CD14-positive monocyte (primary cell): ENCODE data around the gene NUP85. TPM values are rescaled to one million over a fixed set of nuclear protein-coding genes. Genes with fewer than 3 reads are reported as not detected.

Experiments
- DNase-seq, 3 donors: peaks; one replicate each; pipeline ENCODE4 v3.0.0-alpha.2; 2011 to 2022
- H2AFZ ChIP-seq: 2 replicates; pipeline ENCODE4 v1.6.0; 2012; ENCODE audit warnings: mild to moderate bottlenecking, low read depth, low read length, inconsistent platforms; ENCODE audit not compliant: insufficient read depth, poor library complexity, severe bottlenecking
- H3K27ac ChIP-seq, 2 donors: 1 replicate in 1 of 2; 2 replicates in 1 of 2; pipeline ENCODE4 v1.5.1; 2012 to 2013; ENCODE audit warnings: low read length in 2 of 2, control low read depth in 1 of 2, inconsistent platforms in 1 of 2, low read depth in 1 of 2, mild to moderate bottlenecking in 1 of 2
- H3K27me3 ChIP-seq, 2 donors: one replicate each; pipeline versions ENCODE4 v1.6.0 to v1.6.1; 2011 to 2013; ENCODE audit warnings: low read length in 2 of 2; ENCODE audit not compliant: control insufficient read depth in 2 of 2, insufficient read depth in 2 of 2
- H3K36me3 ChIP-seq, 2 donors: replicated peaks in 1 of 2; 1 replicate in 1 of 2; 2 replicates in 1 of 2; pipeline versions ENCODE4 v1.5.1 to v1.6.1; 2012 to 2013; ENCODE audit warnings: low read length in 2 of 2, control low read depth in 1 of 2, inconsistent platforms in 1 of 2, mild to moderate bottlenecking in 1 of 2; ENCODE audit not compliant: insufficient read depth in 2 of 2, control insufficient read depth in 1 of 2
- H3K4me1 ChIP-seq, 2 donors: 1 replicate in 1 of 2; 2 replicates in 1 of 2; pipeline versions ENCODE4 v1.5.1 to v1.6.1; 2012 to 2013; ENCODE audit warnings: low read length in 2 of 2, control low read depth in 1 of 2, inconsistent platforms in 1 of 2, mild to moderate bottlenecking in 1 of 2, moderate library complexity in 1 of 2; ENCODE audit not compliant: insufficient read depth in 2 of 2, control insufficient read depth in 1 of 2
- H3K4me2 ChIP-seq: replicated peaks from 2 replicates; pipeline ENCODE3; 2012; ENCODE audit warnings: low read length, moderate library complexity, mild to moderate bottlenecking; ENCODE audit not compliant: poor library complexity, severe bottlenecking; ENCODE audit errors: extremely low read depth
- H3K4me3 ChIP-seq, 3 experiments: fragments of 200-600 bp in 1 of 3; sonication (generic) in 1 of 3; replicated peaks in 1 of 3; 1 replicate in 2 of 3; 2 replicates in 1 of 3; pipeline ENCODE4 v1.5.1; 2011 to 2013; ENCODE audit warnings: low read length in 3 of 3, mild to moderate bottlenecking in 3 of 3, control low read depth in 2 of 3, low read depth in 2 of 3, inconsistent platforms in 1 of 3, moderate library complexity in 1 of 3
- H3K79me2 ChIP-seq: 2 replicates; pipeline ENCODE4 v1.6.0; 2012; ENCODE audit warnings: mild to moderate bottlenecking, control low read depth, inconsistent platforms, low read length, moderate library complexity; ENCODE audit not compliant: insufficient read depth
- H3K9ac ChIP-seq: 2 replicates; pipeline ENCODE4 v1.6.0; 2017; ENCODE audit warnings: low read length, mild to moderate bottlenecking; ENCODE audit not compliant: insufficient read depth, poor library complexity, severe bottlenecking
- H3K9me3 ChIP-seq, 2 donors: replicated peaks in 1 of 2; 1 replicate in 1 of 2; 2 replicates in 1 of 2; pipeline versions ENCODE4 v1.5.1 to v1.6.1; 2012 to 2013; ENCODE audit warnings: low read length in 2 of 2, control low read depth in 1 of 2; ENCODE audit not compliant: control insufficient read depth in 1 of 2, insufficient read depth in 1 of 2
- H4K20me1 ChIP-seq: 2 replicates; pipeline ENCODE4 v1.6.0; 2012; ENCODE audit warnings: mild to moderate bottlenecking, low read length, control low read depth, moderate library complexity; ENCODE audit not compliant: insufficient read depth
- H3K27ac Mint-ChIP-seq, 7 donors: one replicate each; pipeline ENCODE4 v1.8.0; 2020; ENCODE audit warnings: mild to moderate bottlenecking in 7 of 7, mixed read lengths in 7 of 7, moderate library complexity in 6 of 7, inconsistent platforms in 2 of 7
- H3K27me3 Mint-ChIP-seq, 3 donors: one replicate each; pipeline ENCODE4 v1.8.0; 2021 to 2022; ENCODE audit warnings: low read depth in 3 of 3, mild to moderate bottlenecking in 3 of 3, mixed read lengths in 3 of 3, moderate library complexity in 3 of 3, inconsistent platforms in 1 of 3
- H3K36me3 Mint-ChIP-seq, 2 donors: one replicate each; pipeline ENCODE4 v1.8.0; 2020; ENCODE audit warnings: mixed read lengths in 2 of 2, inconsistent platforms in 1 of 2, mild to moderate bottlenecking in 1 of 2
- H3K4me1 Mint-ChIP-seq: one replicate; pipeline ENCODE4 v1.8.0; 2020; ENCODE audit warnings: mild to moderate bottlenecking, mixed read lengths
- H3K4me3 Mint-ChIP-seq, 2 donors: one replicate each; pipeline ENCODE4 v1.8.0; 2020; ENCODE audit warnings: mild to moderate bottlenecking in 2 of 2, mixed read lengths in 2 of 2, moderate library complexity in 1 of 2
- H3K9me3 Mint-ChIP-seq, 7 donors: one replicate each; pipeline ENCODE4 v1.8.0; 2020 to 2022; ENCODE audit warnings: mixed read lengths in 7 of 7, mild to moderate bottlenecking in 6 of 7, moderate library complexity in 6 of 7, inconsistent platforms in 2 of 7
- WGBS: methylation state at CpG from one replicate; pipeline ENCODE4 v1.1.5; 2013; ENCODE audit warnings: missing lambda C conversion rate; ENCODE audit not compliant: insufficient coverage; 5-methylcytosine and 5-hydroxymethylcytosine counted together
- intact Hi-C, 2 donors: fragments of 100-400 bp; cut with micrococcal nuclease; formaldehyde crosslinking; loops; one replicate each; pipeline versions ENCODE4 v1.15.0 to v1.15.1; 2023
- polyA plus RNA-seq, 3 donors: library from polyadenylated mRNA; depleted of rRNA in 1 of 3; unstranded in 2 of 3; stranded (reverse) in 1 of 3; fragments of 300-500 nt in 2 of 3; fragments of >200 nt in 1 of 3; fragmentation: Illumina TruSeq in 2 of 3; gene quantifications; 1 replicate in 2 of 3; 2 replicates in 1 of 3; pipeline ENCODE4 v1.2.3, GENCODE V29; 2012 to 2021
- TF ChIP-seq, protein P1 (sequence below): fragments of 200-600 bp; IDR thresholded peaks from one replicate; pipeline ENCODE4 v1.8.0; 2022; ENCODE audit warnings: antibody characterized with exemption, mild to moderate bottlenecking

The NUP85 gene
- polyA plus RNA-seq, 3 donors, result 36.3 to 94.2 (median 38.7) TPM

DNA sequence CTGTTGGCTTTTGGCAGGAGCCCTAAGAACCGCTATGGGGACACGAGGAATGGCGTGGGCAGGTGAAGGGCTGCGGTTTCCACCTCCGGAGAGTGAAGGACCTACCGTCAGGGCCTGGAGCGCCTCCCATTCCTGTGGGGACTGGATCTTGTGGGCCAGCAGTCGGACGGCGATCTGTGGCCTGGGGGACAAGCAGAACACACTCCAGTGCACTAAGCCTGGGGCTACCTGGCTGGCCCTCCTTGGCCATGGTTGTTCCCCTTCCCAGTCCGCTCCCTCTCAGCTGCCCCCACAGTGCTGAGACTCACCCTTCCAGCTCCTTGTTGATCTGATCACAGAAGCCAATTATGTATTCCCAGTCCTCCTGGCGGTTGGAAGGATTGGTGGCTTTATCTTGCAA, 40.9 kb downstream of the NUP85 start:
- no peak overlapping the region for H3K4me3 Mint-ChIP-seq
- Histone ChIP-seq H3K79me2 (peaks cover 69% of the 10 kb centered on the region), H3K9me3 (no peaks in the 10 kb centered on the region), H3K27me3 (no peaks in the 10 kb centered on the region), H3K4me3 (no peak overlapping the region), H3K4me2 (no peak overlapping the region), H3K27ac (no peak overlapping the region), H4K20me1 (peaks cover 93% of the 10 kb centered on the region), H3K36me3 (peaks cover 48 to 65% of the 10 kb centered on the region in 2 donors), H2AFZ (no peak overlapping the region), H3K9ac (no peak overlapping the region), H3K4me1 (peaks cover 55 to 66% of the 10 kb centered on the region in 2 donors)
- H3K4me1 Mint-ChIP-seq, result peaks cover 64% of the 10 kb centered on the region
- H3K27me3 Mint-ChIP-seq, result no peaks in the 10 kb centered on the region
- peak overlapping the region in 1 of 7 donors; percentile 15 for H3K27ac Mint-ChIP-seq
- DNase-seq, result no peak
- 100% methylated on average over 10 of the region's 12 CpGs for WGBS
- H3K36me3 Mint-ChIP-seq, result peaks cover 59 to 70% of the 10 kb centered on the region in 2 donors
- TF ChIP-seq, protein P1, sequence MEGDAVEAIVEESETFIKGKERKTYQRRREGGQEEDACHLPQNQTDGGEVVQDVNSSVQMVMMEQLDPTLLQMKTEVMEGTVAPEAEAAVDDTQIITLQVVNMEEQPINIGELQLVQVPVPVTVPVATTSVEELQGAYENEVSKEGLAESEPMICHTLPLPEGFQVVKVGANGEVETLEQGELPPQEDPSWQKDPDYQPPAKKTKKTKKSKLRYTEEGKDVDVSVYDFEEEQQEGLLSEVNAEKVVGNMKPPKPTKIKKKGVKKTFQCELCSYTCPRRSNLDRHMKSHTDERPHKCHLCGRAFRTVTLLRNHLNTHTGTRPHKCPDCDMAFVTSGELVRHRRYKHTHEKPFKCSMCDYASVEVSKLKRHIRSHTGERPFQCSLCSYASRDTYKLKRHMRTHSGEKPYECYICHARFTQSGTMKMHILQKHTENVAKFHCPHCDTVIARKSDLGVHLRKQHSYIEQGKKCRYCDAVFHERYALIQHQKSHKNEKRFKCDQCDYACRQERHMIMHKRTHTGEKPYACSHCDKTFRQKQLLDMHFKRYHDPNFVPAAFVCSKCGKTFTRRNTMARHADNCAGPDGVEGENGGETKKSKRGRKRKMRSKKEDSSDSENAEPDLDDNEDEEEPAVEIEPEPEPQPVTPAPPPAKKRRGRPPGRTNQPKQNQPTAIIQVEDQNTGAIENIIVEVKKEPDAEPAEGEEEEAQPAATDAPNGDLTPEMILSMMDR, result no peak
- H3K9me3 Mint-ChIP-seq, result peaks cover 0 to 1% (median 0%) of the 10 kb centered on the region in 7 donors
- intact Hi-C loops, result no loop called here

DNA sequence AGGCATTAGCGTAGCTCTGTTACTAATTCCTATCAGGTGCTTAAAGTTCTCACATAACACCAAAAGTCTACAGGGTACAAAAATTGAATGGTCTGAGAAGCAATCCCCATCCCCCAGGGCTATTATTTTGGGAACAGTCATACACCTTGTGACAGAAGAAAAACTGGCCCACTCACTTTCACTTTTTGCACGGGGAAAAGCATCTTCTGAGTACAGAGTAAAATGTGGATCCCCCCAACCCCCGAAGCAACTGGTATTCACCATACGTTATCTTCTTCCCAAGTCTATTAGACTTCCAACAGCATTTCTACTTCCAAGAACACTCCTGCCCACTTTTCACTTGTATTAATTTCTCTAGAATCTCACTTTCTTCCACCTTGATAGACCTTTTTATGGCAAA, 44.1 kb downstream of the NUP85 start:
- Histone ChIP-seq H3K9ac (no peak overlapping the region), H3K27ac (peak overlapping the region; percentile 45 to 49), H3K9me3 (no peaks in the 10 kb centered on the region), H3K4me3 (no peak overlapping the region), H3K36me3 (peaks cover 21 to 34% of the 10 kb centered on the region in 2 donors), H3K4me1 (peaks cover 39 to 51% of the 10 kb centered on the region in 2 donors), H4K20me1 (peaks cover 71% of the 10 kb centered on the region), H3K27me3 (no peaks in the 10 kb centered on the region), H2AFZ (no peak overlapping the region), H3K4me2 (peak overlapping the region; percentile 15), H3K79me2 (peaks cover 81% of the 10 kb centered on the region)
- H3K9me3 Mint-ChIP-seq, result peaks cover 0 to under 1% (median 0%) of the 10 kb centered on the region in 7 donors
- intact Hi-C loops, result no loop called here
- 87% methylated on average over 3 of the region's 4 CpGs for WGBS
- DNase-seq, result no peak
- peak overlapping the region in 6 of 7 donors; percentile 31 to 89 (median 80) for H3K27ac Mint-ChIP-seq
- H3K4me1 Mint-ChIP-seq, result peaks cover 67% of the 10 kb centered on the region
- H3K4me3 Mint-ChIP-seq, result peak overlapping the region; percentile 59 to 75
- TF ChIP-seq, protein P1, result no peak
- H3K36me3 Mint-ChIP-seq, result peaks cover 29 to 40% of the 10 kb centered on the region in 2 donors
- H3K27me3 Mint-ChIP-seq, result no peaks in the 10 kb centered on the region
